ENCODE data around the gene FGF2.

Gene FGF2

GRCh38 chr4:122776916-122777315 lies 49.7 kb upstream of the FGF2 start:
- POLR2A ChIA-PET, result no interaction called here

DNA sequence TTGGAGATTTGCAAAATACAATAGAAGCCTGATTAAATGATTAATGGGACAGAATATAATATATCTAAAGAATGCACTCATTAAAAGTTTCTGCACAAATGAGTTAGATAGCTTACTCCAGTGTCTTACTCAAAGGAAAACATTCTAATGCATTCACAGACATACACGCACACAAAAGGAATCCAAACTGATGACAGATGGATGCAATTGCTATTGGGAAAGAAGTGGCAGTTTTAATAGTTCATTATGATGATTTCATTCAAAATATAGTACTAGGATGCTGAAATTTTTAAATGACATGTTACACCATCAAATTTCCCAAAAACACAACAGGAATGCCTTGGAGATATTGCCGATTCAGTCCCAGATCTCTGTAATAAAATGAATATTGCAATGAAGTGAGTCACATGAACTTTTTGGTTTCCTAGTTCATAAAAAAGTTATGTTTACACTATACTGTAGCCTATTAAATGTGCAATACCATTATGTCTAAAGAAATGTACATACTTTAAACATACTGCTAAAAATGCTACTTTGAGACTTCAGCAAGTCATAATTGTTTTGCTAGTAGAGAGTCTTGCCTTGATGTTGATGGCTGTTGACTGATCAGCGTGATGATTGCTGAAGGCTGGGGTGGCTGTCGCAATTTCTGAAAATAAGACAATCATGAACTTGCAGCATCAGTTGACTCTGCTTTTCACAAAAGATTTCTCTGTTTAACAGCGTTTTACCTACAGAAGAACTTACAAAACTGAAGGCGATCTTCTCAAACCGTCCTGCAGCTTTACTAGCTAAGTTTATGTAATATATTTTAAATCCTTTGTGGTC lies 48.6 kb upstream of the FGF2 start:
- Histone ChIP-seq H3K4me3 (ENCODE audit: low read depth, low read length) (no peak overlapping the region), H3K9me3 (ENCODE audit: control insufficient read depth, insufficient read depth, low read depth, low read length) (no peaks in the 10 kb centered on the region), H3K27ac (ENCODE audit: extremely low read depth, low read depth, low read length) (no peak overlapping the region), H3K36me3 (ENCODE audit: control insufficient read depth in 2 of 2, insufficient read depth in 1 of 2, low read length in 2 of 2) (no peaks in the 10 kb centered on the region), H3K4me1 (ENCODE audit: control insufficient read depth, insufficient read depth, low read length) (no peaks in the 10 kb centered on the region)
- TF ChIP-seq ZBTB44 (tag by site-specific recombination; IDR thresholded peaks at IDR 0.05), result no peak
- TF ChIP-seq ZNF600 (tag by site-specific recombination; IDR thresholded peaks at IDR 0.05), result no peak
- no peak for TF ChIP-seq REPIN1 (tag by site-specific recombination; IDR thresholded peaks at IDR 0.05; ENCODE audit: low read depth)
- TF ChIP-seq HOXC10 (CRISPR knock-in tag; IDR thresholded peaks at IDR 0.05), result no peak
- TF ChIP-seq KLF8 (tag by site-specific recombination; IDR thresholded peaks at IDR 0.05), result no peak
- TF ChIP-seq ZNF658 (tag by site-specific recombination; IDR thresholded peaks at IDR 0.05), result no peak
- TF ChIP-seq ZNF529 (tag by site-specific recombination; IDR thresholded peaks at IDR 0.05; ENCODE audit: insufficient replicate concordance), result no peak
- no peak for TF ChIP-seq KLF9 (tag by site-specific recombination; IDR thresholded peaks at IDR 0.05; ENCODE audit: low read depth)
- TF ChIP-seq ZBTB49 (tag by site-specific recombination; IDR thresholded peaks at IDR 0.05; ENCODE audit: low read depth), result no peak
- CTCF ChIA-PET, result interaction anchor here (0.6 kb wide), 1 partner anchor 46 kb away, joined by 5 read pairs; no protein-coding TSS in a partner anchor
- POLR2A ChIA-PET, result no interaction called here

More at GRCh38 chr4:122776916-122777315, 49.7 kb upstream of the FGF2 start:
- no peak overlapping the region for H3K4me3 ChIP-seq (ENCODE audit: low read depth, low read length)
- no peaks in the 10 kb centered on the region for H3K9me3 ChIP-seq (ENCODE audit: control insufficient read depth, insufficient read depth, low read depth, low read length)
- CTCF ChIA-PET, result no interaction called here
- no peaks in the 10 kb centered on the region for H3K36me3 ChIP-seq (ENCODE audit: control insufficient read depth in 2 of 2, insufficient read depth in 1 of 2, low read length in 2 of 2)
- no peak overlapping the region for H3K27ac ChIP-seq (ENCODE audit: extremely low read depth, low read depth, low read length)
- no peaks in the 10 kb centered on the region for H3K4me1 ChIP-seq (ENCODE audit: control insufficient read depth, insufficient read depth, low read length)
- TF ChIP-seq ZNF561 (tag by site-specific recombination; IDR thresholded peaks at IDR 0.05; ENCODE audit: borderline replicate concordance) (no peak), ZNF140 (tag by site-specific recombination; IDR thresholded peaks at IDR 0.05) (0 out of 2 replicates have a peak, but pooled peaks have one; percentile 5), ZNF133 (tag by site-specific recombination; IDR thresholded peaks at IDR 0.05) (peak; percentile 43; the same call in 1 of the 2 replicates)

DNA sequence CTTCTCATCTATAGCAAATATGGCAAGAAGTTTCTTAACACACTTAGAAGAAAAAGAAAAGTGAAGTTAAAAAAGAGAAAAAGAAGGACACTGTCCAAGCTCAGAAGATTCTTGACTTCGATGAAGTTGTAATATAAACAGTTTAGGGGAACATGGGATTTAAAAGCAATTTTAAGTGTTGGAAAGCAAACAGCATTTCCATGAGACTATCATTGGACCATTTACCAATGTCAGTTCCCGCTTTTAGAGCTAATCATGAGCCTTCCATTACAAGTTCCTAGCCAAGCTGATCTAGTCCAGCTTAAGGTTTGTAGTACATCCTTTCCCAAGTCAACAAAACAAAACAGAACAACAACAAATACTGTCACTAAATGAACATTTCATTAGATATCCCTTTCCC lies 45.1 kb upstream of the FGF2 start:
- TF ChIP-seq, protein P1, sequence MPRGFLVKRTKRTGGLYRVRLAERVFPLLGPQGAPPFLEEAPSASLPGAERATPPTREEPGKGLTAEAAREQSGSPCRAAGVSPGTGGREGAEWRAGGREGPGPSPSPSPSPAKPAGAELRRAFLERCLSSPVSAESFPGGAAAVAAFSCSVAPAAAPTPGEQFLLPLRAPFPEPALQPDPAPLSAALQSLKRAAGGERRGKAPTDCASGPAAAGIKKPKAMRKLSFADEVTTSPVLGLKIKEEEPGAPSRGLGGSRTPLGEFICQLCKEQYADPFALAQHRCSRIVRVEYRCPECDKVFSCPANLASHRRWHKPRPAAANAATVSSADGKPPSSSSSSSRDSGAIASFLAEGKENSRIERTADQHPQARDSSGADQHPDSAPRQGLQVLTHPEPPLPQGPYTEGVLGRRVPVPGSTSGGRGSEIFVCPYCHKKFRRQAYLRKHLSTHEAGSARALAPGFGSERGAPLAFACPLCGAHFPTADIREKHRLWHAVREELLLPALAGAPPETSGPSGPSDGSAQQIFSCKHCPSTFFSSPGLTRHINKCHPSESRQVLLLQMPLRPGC (tag by site-specific recombination; IDR thresholded peaks at IDR 0.05), result no peak
- no peak for TF ChIP-seq ZEB2 (tag by site-specific recombination; IDR thresholded peaks at IDR 0.05)
- TF ChIP-seq YY2 (tag by site-specific recombination; IDR thresholded peaks at IDR 0.05), result no peak
- TF ChIP-seq ZNF692 (tag by site-specific recombination; IDR thresholded peaks at IDR 0.05), result no peak
- TF ChIP-seq, protein P2, sequence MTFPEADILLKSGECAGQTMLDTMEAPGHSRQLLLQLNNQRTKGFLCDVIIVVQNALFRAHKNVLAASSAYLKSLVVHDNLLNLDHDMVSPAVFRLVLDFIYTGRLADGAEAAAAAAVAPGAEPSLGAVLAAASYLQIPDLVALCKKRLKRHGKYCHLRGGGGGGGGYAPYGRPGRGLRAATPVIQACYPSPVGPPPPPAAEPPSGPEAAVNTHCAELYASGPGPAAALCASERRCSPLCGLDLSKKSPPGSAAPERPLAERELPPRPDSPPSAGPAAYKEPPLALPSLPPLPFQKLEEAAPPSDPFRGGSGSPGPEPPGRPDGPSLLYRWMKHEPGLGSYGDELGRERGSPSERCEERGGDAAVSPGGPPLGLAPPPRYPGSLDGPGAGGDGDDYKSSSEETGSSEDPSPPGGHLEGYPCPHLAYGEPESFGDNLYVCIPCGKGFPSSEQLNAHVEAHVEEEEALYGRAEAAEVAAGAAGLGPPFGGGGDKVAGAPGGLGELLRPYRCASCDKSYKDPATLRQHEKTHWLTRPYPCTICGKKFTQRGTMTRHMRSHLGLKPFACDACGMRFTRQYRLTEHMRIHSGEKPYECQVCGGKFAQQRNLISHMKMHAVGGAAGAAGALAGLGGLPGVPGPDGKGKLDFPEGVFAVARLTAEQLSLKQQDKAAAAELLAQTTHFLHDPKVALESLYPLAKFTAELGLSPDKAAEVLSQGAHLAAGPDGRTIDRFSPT (tag by site-specific recombination; IDR thresholded peaks at IDR 0.05), result no peak
- no peak for TF ChIP-seq ZSCAN16 (tag by site-specific recombination; IDR thresholded peaks at IDR 0.05)
- TF ChIP-seq, protein P3, sequence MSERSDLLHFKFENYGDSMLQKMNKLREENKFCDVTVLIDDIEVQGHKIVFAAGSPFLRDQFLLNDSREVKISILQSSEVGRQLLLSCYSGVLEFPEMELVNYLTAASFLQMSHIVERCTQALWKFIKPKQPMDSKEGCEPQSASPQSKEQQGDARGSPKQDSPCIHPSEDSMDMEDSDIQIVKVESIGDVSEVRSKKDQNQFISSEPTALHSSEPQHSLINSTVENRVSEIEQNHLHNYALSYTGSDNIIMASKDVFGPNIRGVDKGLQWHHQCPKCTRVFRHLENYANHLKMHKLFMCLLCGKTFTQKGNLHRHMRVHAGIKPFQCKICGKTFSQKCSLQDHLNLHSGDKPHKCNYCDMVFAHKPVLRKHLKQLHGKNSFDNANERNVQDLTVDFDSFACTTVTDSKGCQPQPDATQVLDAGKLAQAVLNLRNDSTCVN (tag by site-specific recombination; optimal IDR thresholded peaks at IDR 0.05), result no peak
- no peak for TF ChIP-seq ZNF202 (tag by site-specific recombination; IDR thresholded peaks at IDR 0.05; ENCODE audit: borderline replicate concordance)
- H3K36me3 ChIP-seq (ENCODE audit: control insufficient read depth in 2 of 2, insufficient read depth in 1 of 2, low read length in 2 of 2), result no peaks in the 10 kb centered on the region
- H3K4me3 ChIP-seq (ENCODE audit: low read depth, low read length), result no peak overlapping the region
- ChIA-PET CTCF (no interaction called here), POLR2A (no interaction called here)
- no peak overlapping the region for H3K27ac ChIP-seq (ENCODE audit: extremely low read depth, low read depth, low read length)
- H3K9me3 ChIP-seq (ENCODE audit: control insufficient read depth, insufficient read depth, low read depth, low read length), result no peaks in the 10 kb centered on the region
- no peaks in the 10 kb centered on the region for H3K4me1 ChIP-seq (ENCODE audit: control insufficient read depth, insufficient read depth, low read length)

Measured in HEK293 (cell line).